GM12875 (cell line): Measurements from ENCODE around the gene SELENOS.

Experiments used
- H3K4me3 ChIP-seq: one replicate; pipeline ENCODE4 v1.5.1; 2011; ENCODE audit warnings: low read depth, low read length, control low read depth
- CTCF ChIP-seq: IDR thresholded peaks from 2 replicates; pipeline ENCODE4 v1.5.1; 2011; ENCODE audit warnings: low read depth, mild to moderate bottlenecking, control low read depth, inconsistent platforms, low read length, moderate library complexity, borderline replicate concordance; ENCODE audit not compliant: insufficient read depth

SELENOS gene

GRCh38 chr15:101240358-101240757, 36.9 kb downstream of the SELENOS start:
- no peak overlapping the region for H3K4me3 ChIP-seq
- no peak for TF ChIP-seq CTCF

- H3K4me3 ChIP-seq, result no peak overlapping the region
- TF ChIP-seq CTCF, result no peak
Measured at GRCh38 chr15:101239724-101240136, 37.6 kb downstream of the SELENOS start.

GRCh38 chr15:101237251-101237650, 40.0 kb downstream of the SELENOS start:
- TF ChIP-seq CTCF, result no peak
- no peak overlapping the region for H3K4me3 ChIP-seq

- no peak for TF ChIP-seq CTCF
- no peak overlapping the region for H3K4me3 ChIP-seq
Measured at GRCh38 chr15:101233651-101234280, 43.5 kb downstream of the SELENOS start.

GRCh38 chr15:101232677-101233076, 44.6 kb downstream of the SELENOS start:
- no peak overlapping the region for H3K4me3 ChIP-seq
- no peak for TF ChIP-seq CTCF

- no peak overlapping the region for H3K4me3 ChIP-seq
- no peak for TF ChIP-seq CTCF
Measured at GRCh38 chr15:101228313-101228712, 49.0 kb downstream of the SELENOS start.

GRCh38 chr15:101225658-101226057, 51.6 kb downstream of the SELENOS start:
- no peak overlapping the region for H3K4me3 ChIP-seq
- TF ChIP-seq CTCF, result no peak
